HCT116 (cell line): ENCODE measurements around the gene SCAF4. TPM values are rescaled to one million over a fixed set of nuclear protein-coding genes. Genes with fewer than 3 reads are reported as not detected.
A peak's percentile ranks its signal among the peaks of the same experiment; 100 is the strongest.

Source experiments
- ATAC-seq: fragments of 200-7000 bp; cut with Tn5 transposase; 2 replicates; pipeline ENCODE4 v1.9.1; 2020; ENCODE audit warnings: mild to moderate bottlenecking, moderate library complexity
- Bru-seq: library from RNA; stranded (reverse); fragments of 400-500 nt; gene quantifications from one replicate; lab custom pipeline; 2021; lab: Mats Ljungman, UMichigan
- BruChase-seq, 2 experiments: library from RNA; stranded (reverse); fragments of 400-500 nt; gene quantifications; one replicate each; lab custom pipeline; 2021; lab: Mats Ljungman, UMichigan
- BruUV-seq: library from RNA; stranded (reverse); fragments of 400-500 nt; replicated peaks from 2 replicates; lab custom pipeline; 2021; lab: Mats Ljungman, UMichigan
- CTCF ChIA-PET: fragments of 300-600 bp; sonication (Branson Sonifier 250); formaldehyde crosslinking; loops from one replicate; lab custom pipeline; 2021; ENCODE audit warnings: antibody characterized with exemption; lab: Charles Lee
- POLR2A ChIA-PET: fragments of 300-600, 350-600 bp; sonication (Branson Sonifier 250); formaldehyde crosslinking; loops from one replicate; lab custom pipeline; 2021; ENCODE audit warnings: antibody characterized with exemption; lab: Charles Lee
- RAD21 ChIA-PET, 2 experiments: fragments of 300-600 bp; sonication (Branson Sonifier 250); formaldehyde crosslinking; loops; one replicate each; lab custom pipeline; 2023; ENCODE audit warnings: low total read pairs in 2 of 2; ENCODE audit not compliant: uncharacterized antibody in 2 of 2, unreplicated experiment in 2 of 2, low non-redundant PET in 1 of 2; lab: Charles Lee
- DNase-seq: peaks from one replicate; pipeline ENCODE4 v3.0.0-alpha.2; 2010; ENCODE audit warnings: low read depth, low spot score
- H2AFZ ChIP-seq: fragments of 200-600 bp; shearing (Covaris generic), sonication (generic); 2 replicates; pipeline ENCODE4 v1.6.1; 2017; ENCODE audit warnings: low read depth, mixed run types, mixed read lengths, antibody characterized with exemption, low read length; ENCODE audit not compliant: poor library complexity, severe bottlenecking
- H3K27ac ChIP-seq: 2 replicates; pipeline ENCODE4 v1.5.1; 2012; ENCODE audit warnings: low read depth, low read length
- H3K27me3 ChIP-seq: fragments of 200-600 bp; sonication (generic); 2 replicates; pipeline ENCODE4 v1.6.1; 2016; ENCODE audit warnings: mixed run types, low read length, mixed read lengths; ENCODE audit not compliant: insufficient read depth
- H3K36me3 ChIP-seq, 2 experiments: fragments of 200-500 bp in 1 of 2; fragments of 200-600 bp in 1 of 2; sonication (Bioruptor generic) in 1 of 2; sonication (generic) in 1 of 2; 2 replicates each; pipeline versions ENCODE4 v1.5.1 to v1.6.1; 2014 to 2016; ENCODE audit warnings: low read length in 2 of 2, inconsistent platforms in 1 of 2, mixed read lengths in 1 of 2, mixed run types in 1 of 2; ENCODE audit not compliant: insufficient read depth in 2 of 2, control insufficient read depth in 1 of 2
- H3K4me1 ChIP-seq, 2 experiments: fragments of 200-600 bp in 1 of 2; sonication (generic) in 1 of 2; 2 replicates each; pipeline versions ENCODE4 v1.5.1 to v1.6.1; 2012 to 2017; ENCODE audit warnings: low read length in 2 of 2, inconsistent platforms in 1 of 2, mild to moderate bottlenecking in 1 of 2, mixed read lengths in 1 of 2, mixed run types in 1 of 2, moderate library complexity in 1 of 2; ENCODE audit not compliant: insufficient read depth in 2 of 2, control insufficient read depth in 1 of 2
- H3K4me2 ChIP-seq: fragments of 200-600 bp; sonication (generic); 2 replicates; pipeline ENCODE4 v1.6.1; 2017; ENCODE audit warnings: mixed run types, low read length, mixed read lengths
- H3K4me3 ChIP-seq, 2 experiments: fragments of 200-600 bp in 1 of 2; sonication (generic) in 1 of 2; replicated peaks in 1 of 2; 2 replicates each; pipeline ENCODE4 v1.5.1; 2011 to 2016; ENCODE audit warnings: low read length in 2 of 2, control low read depth in 1 of 2, low read depth in 1 of 2, mild to moderate bottlenecking in 1 of 2, mixed read lengths in 1 of 2, mixed run types in 1 of 2
- H3K79me2 ChIP-seq: fragments of 200-600 bp; sonication (generic); 2 replicates; pipeline ENCODE4 v1.6.1; 2017; ENCODE audit warnings: mild to moderate bottlenecking, mixed run types, low read length, moderate library complexity, mixed read lengths; ENCODE audit not compliant: insufficient read depth
- H3K9ac ChIP-seq: fragments of 200-600 bp; sonication (generic); 2 replicates; pipeline ENCODE4 v1.6.1; 2016; ENCODE audit warnings: low read length, mixed read lengths
- H3K9me2 ChIP-seq: fragments of 200-600 bp; sonication (generic), shearing (Covaris generic); 2 replicates; pipeline ENCODE4 v1.6.1; 2017; ENCODE audit warnings: mixed run types, mild to moderate bottlenecking, moderate library complexity; ENCODE audit not compliant: insufficient read depth
- H3K9me3 ChIP-seq, 2 experiments: fragments of 200-500 bp in 1 of 2; fragments of 200-600 bp in 1 of 2; sonication (Bioruptor generic) in 1 of 2; sonication (generic) in 1 of 2; 2 replicates each; pipeline ENCODE4 v1.6.1; 2014 to 2017; ENCODE audit warnings: low read length in 2 of 2, mixed read lengths in 2 of 2, inconsistent platforms in 1 of 2, low read depth in 1 of 2, mild to moderate bottlenecking in 1 of 2, mixed run types in 1 of 2, moderate library complexity in 1 of 2; ENCODE audit not compliant: control insufficient read depth in 1 of 2, insufficient read depth in 1 of 2
- H4K20me1 ChIP-seq: fragments of 200-600 bp; sonication (generic), shearing (Covaris generic); 2 replicates; pipeline ENCODE4 v1.6.1; 2017; ENCODE audit warnings: mixed run types, mild to moderate bottlenecking, moderate library complexity; ENCODE audit not compliant: insufficient read depth
- EGR1 ChIP-seq: IDR thresholded peaks from 2 replicates; pipeline ENCODE4 v1.6.1; 2012; ENCODE audit warnings: low read depth
- EZH2phosphoT487 ChIP-seq: fragments of 200-600 bp; IDR thresholded peaks from 2 replicates; pipeline ENCODE4 v1.6.1; 2018; ENCODE audit warnings: antibody characterized with exemption, borderline replicate concordance
- POLR2A ChIP-seq: IDR thresholded peaks from 2 replicates; pipeline ENCODE4 v1.7.0; 2011; ENCODE audit warnings: borderline replicate concordance; ENCODE audit not compliant: insufficient read depth, insufficient read length; ENCODE audit errors: extremely low read depth
- POLR2AphosphoS5 ChIP-seq: IDR thresholded peaks from 2 replicates; pipeline ENCODE4 v1.6.1; 2011; ENCODE audit warnings: mild to moderate bottlenecking, low read depth, low read length, moderate library complexity
- SIN3A ChIP-seq: IDR thresholded peaks from 2 replicates; pipeline ENCODE4 v1.6.1; 2012; ENCODE audit warnings: low read depth
- YY1 ChIP-seq: IDR thresholded peaks from 2 replicates; pipeline ENCODE4 v1.6.1; 2011; ENCODE audit warnings: low read length, low read depth, moderate library complexity, mild to moderate bottlenecking; ENCODE audit not compliant: insufficient replicate concordance; ENCODE audit errors: extremely low read depth
- ZFX ChIP-seq: fragments of 450-650 bp; IDR thresholded peaks from 2 replicates; pipeline ENCODE4 v1.6.1; 2017
- intact Hi-C: fragments of 100-400 bp; cut with micrococcal nuclease; formaldehyde crosslinking; loops from 2 replicates; pipeline ENCODE4 v1.10.0; 2022
- long read RNA-seq: library from polyadenylated mRNA; unstranded; transcript quantifications from one replicate; pipeline ENCODE4 v2.0.0, GENCODE V29; 2021; ENCODE audit not compliant: unreplicated experiment
- polyA plus RNA-seq: library from polyadenylated mRNA; unstranded; fragments of >200 nt; gene quantifications from 2 replicates; pipeline ENCODE4 v1.2.1, GENCODE V29; 2012; ENCODE audit warnings: missing spikeins
- total RNA-seq: library from RNA; stranded (reverse); gene quantifications from one replicate; pipeline ENCODE4 v1.2.1, GENCODE V29; 2021; ENCODE audit not compliant: unreplicated experiment
- TF ChIP-seq, protein P1 (sequence below): IDR thresholded peaks from 2 replicates; pipeline ENCODE4 v1.6.1; 2012
- TF ChIP-seq, protein P2 (sequence below): IDR thresholded peaks from 2 replicates; pipeline ENCODE4 v1.6.1; 2012

SCAF4 gene, protein sequence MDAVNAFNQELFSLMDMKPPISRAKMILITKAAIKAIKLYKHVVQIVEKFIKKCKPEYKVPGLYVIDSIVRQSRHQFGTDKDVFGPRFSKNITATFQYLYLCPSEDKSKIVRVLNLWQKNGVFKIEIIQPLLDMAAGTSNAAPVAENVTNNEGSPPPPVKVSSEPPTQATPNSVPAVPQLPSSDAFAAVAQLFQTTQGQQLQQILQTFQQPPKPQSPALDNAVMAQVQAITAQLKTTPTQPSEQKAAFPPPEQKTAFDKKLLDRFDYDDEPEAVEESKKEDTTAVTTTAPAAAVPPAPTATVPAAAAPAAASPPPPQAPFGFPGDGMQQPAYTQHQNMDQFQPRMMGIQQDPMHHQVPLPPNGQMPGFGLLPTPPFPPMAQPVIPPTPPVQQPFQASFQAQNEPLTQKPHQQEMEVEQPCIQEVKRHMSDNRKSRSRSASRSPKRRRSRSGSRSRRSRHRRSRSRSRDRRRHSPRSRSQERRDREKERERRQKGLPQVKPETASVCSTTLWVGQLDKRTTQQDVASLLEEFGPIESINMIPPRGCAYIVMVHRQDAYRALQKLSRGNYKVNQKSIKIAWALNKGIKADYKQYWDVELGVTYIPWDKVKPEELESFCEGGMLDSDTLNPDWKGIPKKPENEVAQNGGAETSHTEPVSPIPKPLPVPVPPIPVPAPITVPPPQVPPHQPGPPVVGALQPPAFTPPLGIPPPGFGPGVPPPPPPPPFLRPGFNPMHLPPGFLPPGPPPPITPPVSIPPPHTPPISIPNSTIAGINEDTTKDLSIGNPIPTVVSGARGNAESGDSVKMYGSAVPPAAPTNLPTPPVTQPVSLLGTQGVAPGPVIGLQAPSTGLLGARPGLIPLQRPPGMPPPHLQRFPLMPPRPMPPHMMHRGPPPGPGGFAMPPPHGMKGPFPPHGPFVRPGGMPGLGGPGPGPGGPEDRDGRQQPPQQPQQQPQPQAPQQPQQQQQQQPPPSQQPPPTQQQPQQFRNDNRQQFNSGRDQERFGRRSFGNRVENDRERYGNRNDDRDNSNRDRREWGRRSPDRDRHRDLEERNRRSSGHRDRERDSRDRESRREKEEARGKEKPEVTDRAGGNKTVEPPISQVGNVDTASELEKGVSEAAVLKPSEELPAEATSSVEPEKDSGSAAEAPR
- total RNA-seq (31.1 TPM), Bru-seq, nascent RNA (percentile 94 among the genes with signal in this experiment), BruChase-seq, experiment 1, labeled RNA remaining after a 6-hour chase (percentile 77 among the genes with signal in this experiment), BruChase-seq, experiment 2, labeled RNA remaining after a 2-hour chase (percentile 85 among the genes with signal in this experiment)
- polyA plus RNA-seq = 15.1 and 17.5 TPM in 2 replicates
- long read RNA-seq, full-length matches to known transcripts = 7 of 20 reads
- long read RNA-seq, partial matches to known transcripts = 8 of 20 reads
- long read RNA-seq, other reads (novel, unspliced or antisense) = 5 of 20 reads

DNA sequence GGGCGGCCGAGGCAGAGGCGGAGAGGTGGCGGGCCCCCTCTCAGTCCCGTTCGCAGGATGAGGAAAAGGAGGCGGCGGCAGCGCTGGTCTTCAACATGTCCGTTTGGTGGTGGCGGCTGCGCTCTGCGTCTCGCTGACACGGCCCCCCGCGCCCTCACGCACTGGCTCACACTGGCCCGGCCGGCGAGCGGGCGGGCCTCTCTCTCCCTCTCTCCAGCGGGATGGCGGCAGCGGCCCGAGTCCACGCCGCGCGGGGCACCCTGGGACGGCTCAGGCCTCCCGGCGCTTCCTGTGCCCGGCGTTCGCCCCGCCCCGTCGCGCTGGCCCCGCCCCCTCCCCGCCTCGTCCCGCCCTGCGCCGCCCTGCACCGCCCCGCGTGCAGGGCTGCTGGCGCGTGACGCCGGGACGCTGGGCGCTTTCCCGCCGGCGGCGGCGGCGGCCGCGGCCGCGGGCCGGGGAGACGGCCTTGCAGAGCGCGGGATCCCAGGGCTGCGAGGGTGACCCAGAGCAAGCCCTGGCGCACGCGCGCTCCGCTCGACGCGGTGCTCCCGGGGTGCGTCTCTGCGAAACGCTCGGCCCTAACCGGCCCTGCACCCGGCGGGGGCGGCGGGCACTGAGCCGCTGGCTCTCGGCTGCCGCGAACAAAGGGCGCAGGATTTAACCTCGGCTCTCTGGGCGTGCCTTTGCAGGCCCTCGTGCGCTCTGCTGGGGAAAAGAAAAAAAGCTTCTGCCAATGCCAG is at the start of gene SCAF4:
SCAF4 (minus strand) TSS at position 262 of the 740 bp plus-strand sequence. CDS start 426 bp downstream, outside the sequence.
- no peaks in the 10 kb centered on the region for H3K36me3 ChIP-seq
- H3K4me2 ChIP-seq = peak within 1 kb of the TSS; percentile 90
- no peaks in the 10 kb centered on the region for H3K9me2 ChIP-seq
- peak; percentile 91 for ATAC-seq
- H3K9me3 ChIP-seq = no peaks in the 10 kb centered on the region
- H3K9ac ChIP-seq = peak within 1 kb of the TSS; percentile 93
- peaks cover 19% of the 10 kb centered on the region; the same call in 1 of the 2 replicates for H4K20me1 ChIP-seq
- H3K79me2 ChIP-seq = peaks cover 48% of the 10 kb centered on the region
- ChIA-PET CTCF (no interaction called here), POLR2A (interaction anchor here (0.6 kb wide), 1 partner anchor 166 kb away, joined by 3 read pairs; no protein-coding TSS in a partner anchor), RAD21 (no interaction called here)
- DNase-seq = peak; percentile 56
- no TSS peak for BruUV-seq
- TF ChIP-seq, protein P1, sequence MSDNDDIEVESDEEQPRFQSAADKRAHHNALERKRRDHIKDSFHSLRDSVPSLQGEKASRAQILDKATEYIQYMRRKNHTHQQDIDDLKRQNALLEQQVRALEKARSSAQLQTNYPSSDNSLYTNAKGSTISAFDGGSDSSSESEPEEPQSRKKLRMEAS = 0 out of 2 replicates have a peak, but pooled peaks have one; percentile 48
- TF ChIP-seq, protein P2, sequence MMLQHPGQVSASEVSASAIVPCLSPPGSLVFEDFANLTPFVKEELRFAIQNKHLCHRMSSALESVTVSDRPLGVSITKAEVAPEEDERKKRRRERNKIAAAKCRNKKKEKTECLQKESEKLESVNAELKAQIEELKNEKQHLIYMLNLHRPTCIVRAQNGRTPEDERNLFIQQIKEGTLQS = no peak
- peak; percentile 88 for TF ChIP-seq POLR2AphosphoS5
- TF ChIP-seq SIN3A = peak; percentile 42; the same call in 1 of the 2 replicates
- no peak for TF ChIP-seq EZH2phosphoT487
- 0 out of 2 replicates have a peak, but pooled peaks have one; percentile 40 for TF ChIP-seq EGR1
- TF ChIP-seq ZFX = peak; percentile 91
- peak; percentile 92 for TF ChIP-seq POLR2A
- TF ChIP-seq YY1 = peak; percentile 61
- H3K4me3 ChIP-seq = peak within 1 kb of the TSS; percentile 60 to 77
- H3K27ac ChIP-seq = peak within 1 kb of the TSS; percentile 88
- no peaks in the 10 kb centered on the region for H3K27me3 ChIP-seq
- H3K4me1 ChIP-seq = peaks cover 15 to 31% of the 10 kb centered on the region in 2 experiments
- no peak within 1 kb of the TSS for H2AFZ ChIP-seq
- intact Hi-C loops = loop anchor here (2.0 kb wide), 1 partner anchor 67 kb away; no protein-coding TSS in a partner anchor
